ENCODE results near the gene KCNE1. TPM values are rescaled to one million over a fixed set of nuclear protein-coding genes. Genes with fewer than 3 reads are reported as not detected.
"Not testable (repeated sequence)": the region's sequence is repeated elsewhere in the genome, so short reads cannot be mapped to it uniquely, and the experiment has no call there.

The KCNE1 gene
- polyA plus RNA-seq, 3 donors = 0.33 to 3.4 (median 2.0) TPM

DNA sequence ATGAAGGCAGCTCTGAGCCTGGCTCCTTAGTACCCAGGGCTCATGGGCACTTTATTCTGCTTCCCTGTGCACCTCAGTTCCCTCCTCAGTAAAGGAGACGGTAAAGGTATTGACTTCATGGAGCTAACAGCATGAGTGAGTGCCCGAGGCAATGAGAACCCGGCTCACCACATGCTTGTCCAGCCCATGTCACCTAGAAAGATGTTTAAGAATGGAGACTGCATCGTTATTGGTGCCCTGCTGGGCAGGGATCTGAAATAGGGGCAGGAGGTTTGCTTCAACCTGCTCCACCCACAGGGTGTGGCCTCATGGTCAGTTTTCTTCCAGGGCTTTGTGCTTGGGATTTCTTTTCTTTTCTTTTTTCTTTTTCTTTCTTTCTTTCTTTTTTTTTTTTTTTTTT is 7.0 kb upstream of the KCNE1 start:
- 79 to 97% (median 83%) methylated on average over 4 of the region's 4 CpGs for WGBS, 3 donors
- H3K27ac ChIP-seq (ENCODE audit: low read depth, low read length) = no peak overlapping the region

DNA sequence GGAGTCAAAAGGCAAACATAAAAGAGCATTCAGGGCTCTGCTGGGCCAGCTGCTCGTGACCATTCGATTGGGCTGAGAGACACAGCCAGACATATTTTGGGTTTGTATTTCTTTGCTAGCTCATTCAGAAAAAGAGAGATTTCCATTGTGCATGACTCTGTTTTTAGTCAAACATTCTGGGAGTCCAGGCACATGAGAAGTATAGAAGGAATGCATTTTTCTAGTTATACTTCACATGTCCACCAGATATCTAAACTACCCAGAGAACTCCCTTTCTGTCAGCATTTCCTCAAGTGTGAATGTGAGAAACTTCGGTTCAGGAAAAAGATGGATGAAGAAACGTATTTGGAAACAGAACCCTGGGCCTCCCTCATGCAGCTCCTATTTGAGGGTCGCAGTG is 6.3 kb upstream of the KCNE1 start:
- no peak overlapping the region for H3K27ac ChIP-seq (ENCODE audit: low read depth, low read length)
- WGBS, 3 donors = 67 to 89% (median 73%) methylated on average over 5 of the region's 5 CpGs

DNA sequence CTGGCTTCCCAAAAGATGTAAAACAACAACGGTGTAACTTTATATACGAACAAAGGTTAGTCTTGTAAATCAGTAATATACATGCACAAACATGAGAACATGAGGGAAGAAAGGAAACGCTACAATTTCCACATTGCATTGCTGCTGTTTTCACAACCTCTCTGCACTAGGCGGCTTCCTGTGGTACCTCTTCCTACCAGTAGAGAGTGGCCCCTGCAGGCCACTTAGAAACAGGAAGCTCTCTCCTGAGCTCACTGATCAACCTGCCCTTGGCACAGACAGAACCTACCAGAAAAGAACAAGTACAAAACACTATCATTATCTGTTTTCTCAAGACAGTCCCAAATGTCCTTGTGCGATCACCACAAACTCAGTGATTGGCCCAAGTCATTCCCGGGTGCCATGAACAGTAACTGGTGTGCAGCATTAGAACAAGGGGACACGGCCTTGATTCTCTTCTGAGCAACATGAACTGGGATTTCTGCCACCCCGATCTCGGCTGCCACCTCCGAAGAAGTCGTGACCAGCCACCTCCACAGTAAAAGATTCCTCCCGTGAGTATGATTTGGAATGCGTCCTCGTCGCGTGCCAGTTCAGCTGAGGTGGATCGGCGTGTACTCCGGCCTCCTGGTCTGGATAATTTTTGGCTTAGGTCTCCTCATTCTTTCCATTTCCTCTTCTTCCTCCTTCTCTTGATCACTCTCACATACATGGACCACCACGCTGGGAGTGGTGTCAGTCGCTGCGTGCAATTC is 5.7 kb upstream of the KCNE1 start:
- WGBS, 3 donors = 72 to 84% (median 79%) methylated on average over 22 of the region's 22 CpGs
- H3K27ac ChIP-seq (ENCODE audit: low read depth, low read length) = no peak overlapping the region

DNA sequence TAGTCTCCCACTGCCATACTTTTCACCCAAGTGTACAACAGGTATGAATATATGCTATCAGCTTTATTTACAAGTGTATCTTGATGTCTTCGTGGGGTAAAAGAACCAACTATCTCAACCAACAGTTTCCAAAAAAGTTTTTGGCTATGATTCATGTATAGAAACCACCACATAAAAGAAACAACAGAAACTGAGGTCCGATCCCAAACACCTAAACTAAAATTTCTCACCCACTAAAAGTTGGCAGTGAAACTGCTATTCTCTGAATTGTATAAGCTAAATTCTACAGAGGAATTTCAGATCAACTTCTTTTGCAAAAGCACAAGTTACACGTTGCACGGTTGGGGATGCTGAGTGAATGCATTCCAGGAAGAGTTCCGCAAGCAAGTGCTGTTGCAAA is 5.0 kb upstream of the KCNE1 start:
- 62 to 88% (median 69%) methylated on average over 5 of the region's 5 CpGs for WGBS, 3 donors
- H3K27ac ChIP-seq (ENCODE audit: low read depth, low read length) = no peak overlapping the region

DNA sequence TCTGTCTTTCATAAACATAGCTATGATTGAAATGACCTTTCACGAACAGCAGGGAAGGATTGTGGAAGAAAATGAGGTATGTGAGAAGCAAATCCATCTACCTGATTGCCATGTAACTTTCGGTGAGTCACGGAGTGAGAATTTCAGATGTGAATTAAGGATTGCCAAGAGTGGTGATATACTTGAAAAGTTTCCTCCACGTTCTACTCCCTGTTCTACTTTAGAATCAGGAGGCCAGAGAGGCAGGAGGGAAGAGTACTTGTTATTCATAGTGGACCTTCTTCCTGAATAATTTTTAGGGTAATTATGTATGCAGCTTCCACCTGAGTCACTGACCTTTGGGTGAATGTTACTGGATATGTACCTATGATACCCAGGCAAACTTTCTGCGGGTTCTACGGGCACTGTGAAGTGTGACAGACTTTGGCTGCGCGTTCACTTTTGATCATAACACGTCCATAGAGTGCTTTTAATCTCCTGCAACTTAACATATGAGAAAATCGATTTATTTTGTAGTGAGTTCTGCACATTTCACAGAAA is 2.6 kb upstream of the KCNE1 start:
- no peak overlapping the region for H3K27ac ChIP-seq (ENCODE audit: low read depth, low read length)
- WGBS, 3 donors = 90 to 95% (median 90%) methylated on average over 10 of the region's 10 CpGs

DNA sequence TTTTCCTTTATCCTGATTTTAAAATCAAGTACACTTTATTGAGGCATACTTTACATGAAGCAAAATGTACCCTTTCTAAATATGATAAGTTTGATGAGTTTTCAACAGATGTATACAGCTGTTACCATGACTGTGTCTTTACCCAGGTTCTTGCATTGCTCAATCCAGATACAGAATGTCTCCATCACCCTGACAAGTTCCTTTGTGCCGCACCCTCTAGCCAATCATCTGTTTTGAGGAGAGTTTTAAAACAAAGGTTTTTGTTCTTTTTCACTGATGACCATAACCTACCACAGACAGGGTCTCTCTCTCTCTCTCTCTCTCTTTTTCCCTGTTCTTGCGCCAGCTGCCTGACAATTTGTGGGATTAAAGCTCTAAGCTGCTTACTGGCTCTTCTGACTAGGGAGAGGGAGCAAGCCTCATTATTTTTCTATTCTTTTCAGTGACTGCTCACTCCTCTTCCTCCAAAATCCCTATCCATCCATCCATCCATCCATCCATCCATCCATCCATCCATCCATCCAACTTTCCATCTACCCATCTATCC is 1.2 kb upstream of the KCNE1 start:
- 69 to 100% (median 80%) methylated on average over 2 of the region's 2 CpGs for WGBS, 3 donors
- H3K27ac ChIP-seq (ENCODE audit: low read depth, low read length) = no peak overlapping the region

DNA sequence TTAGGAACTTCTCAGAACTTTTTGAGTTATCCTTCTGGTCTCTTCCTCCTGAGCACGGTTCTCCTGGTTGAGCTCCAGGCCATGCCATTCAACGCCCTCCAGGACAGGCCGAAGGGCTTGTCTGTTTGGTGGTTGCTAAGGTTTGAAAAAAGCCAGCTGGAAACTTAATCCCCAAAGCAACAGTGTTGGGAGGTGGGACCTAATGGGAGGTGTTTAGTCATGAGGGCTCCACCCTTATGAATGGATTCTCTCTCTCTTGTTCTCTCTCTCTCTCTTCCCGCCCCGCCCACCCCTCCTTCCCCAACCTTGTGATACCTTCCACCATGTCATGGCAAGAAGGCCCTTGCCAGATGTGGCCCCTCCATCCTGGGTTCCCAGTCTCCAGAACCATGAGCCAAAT is 829 bp downstream of the KCNE1 start:
- 76 to 90% (median 77%) methylated on average over 5 of the region's 5 CpGs for WGBS, 3 donors
- H3K27ac ChIP-seq (ENCODE audit: low read depth, low read length) = no peak overlapping the region

DNA sequence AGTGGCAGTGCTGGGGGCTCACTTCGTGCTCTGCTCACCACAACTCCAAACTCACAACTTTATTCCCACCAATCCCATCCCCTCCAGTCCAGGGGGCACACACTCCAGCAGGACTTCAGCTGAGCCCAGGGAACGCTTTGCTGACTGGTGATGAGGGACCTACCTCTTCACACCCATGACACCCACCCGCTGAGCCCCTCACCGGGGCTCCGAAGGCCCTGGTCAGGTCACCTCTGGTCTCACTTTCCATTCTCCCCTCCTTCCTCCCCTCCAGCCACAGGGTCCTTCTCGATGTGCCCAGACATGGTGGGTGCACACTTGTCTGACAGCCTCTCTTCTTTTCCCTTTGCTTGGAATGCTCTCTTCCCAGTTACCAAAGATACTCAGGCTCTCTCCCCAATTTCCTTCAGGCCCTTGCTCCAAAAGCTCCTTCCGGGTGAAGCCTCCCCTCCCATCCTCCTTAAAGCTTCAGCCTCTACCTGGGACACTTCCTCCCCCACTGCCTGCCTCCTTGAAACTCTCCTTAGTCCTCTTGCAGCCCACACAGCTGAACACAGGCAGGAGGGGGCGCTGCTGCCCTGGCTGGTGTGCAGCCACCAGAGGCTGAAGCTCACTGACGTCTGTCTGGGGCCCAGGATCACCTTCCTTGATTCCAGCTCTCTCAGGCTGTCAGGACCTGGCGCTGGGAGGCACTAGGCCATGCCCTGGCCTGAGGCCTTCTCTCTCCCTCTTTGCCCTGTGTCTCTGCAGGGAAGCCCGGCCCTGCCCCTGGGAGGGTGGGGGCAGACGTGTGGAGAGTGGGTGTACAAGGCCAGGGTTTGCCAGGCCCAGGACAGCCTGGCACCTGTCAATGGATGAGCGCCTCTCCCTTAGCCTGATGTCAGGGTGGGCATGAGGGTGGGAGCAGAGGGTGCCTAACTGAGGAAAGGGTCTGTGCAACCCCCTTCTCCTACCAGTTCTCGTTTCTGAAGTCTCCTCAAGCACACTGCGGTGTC is 1.6 kb downstream of the KCNE1 start:
- WGBS, 3 donors = 66 to 76% (median 75%) methylated on average over 15 of the region's 15 CpGs
- H3K27ac ChIP-seq (ENCODE audit: low read depth, low read length) = no peak overlapping the region

DNA sequence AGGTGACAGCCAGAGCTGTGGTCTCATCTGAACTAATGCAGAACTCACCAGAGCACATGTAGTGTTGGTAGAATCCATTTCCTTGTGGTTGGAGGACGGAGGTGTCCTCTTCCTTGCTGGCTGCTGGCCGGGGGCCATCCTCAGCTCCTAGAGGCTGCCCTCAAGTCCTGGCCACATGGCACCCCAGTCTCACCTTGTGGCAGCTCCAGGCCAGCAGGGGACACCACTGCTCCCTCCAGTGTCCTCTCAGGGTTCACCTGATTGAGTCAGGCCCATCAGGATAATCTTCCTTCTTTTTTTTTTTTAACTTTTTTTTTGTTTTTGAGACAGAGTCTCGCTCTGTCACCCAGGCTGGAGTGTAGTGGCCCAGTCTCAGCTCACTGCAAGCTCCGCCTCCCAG is 2.9 kb downstream of the KCNE1 start:
- H3K27ac ChIP-seq (ENCODE audit: low read depth, low read length) = no peak overlapping the region
- WGBS, 3 donors = 82 to 88% (median 83%) methylated on average over 4 of the region's 4 CpGs

DNA sequence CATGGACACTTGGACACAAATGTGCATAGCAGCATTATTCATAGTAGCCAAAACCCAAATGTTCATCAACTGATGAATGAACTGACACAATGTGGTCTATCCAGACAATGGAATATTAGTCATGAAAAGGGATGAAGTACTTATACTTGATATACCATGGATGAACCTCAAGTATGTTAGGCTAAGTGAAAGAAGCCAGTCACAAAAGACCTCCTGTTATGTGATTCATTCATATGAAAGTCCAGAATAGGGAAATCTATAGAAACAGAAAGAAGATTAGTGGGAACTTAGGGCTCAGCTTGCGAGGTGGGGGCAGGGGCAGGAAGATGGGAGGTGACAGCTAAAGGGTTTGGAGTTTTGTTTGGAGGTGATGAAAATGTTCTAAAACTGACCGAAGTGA is 7.4 kb downstream of the KCNE1 start:
- WGBS, 3 donors = 88 to 89% (median 88%) methylated on average over 2 of the region's 2 CpGs
- no peak overlapping the region for H3K27ac ChIP-seq (ENCODE audit: low read depth, low read length)

DNA sequence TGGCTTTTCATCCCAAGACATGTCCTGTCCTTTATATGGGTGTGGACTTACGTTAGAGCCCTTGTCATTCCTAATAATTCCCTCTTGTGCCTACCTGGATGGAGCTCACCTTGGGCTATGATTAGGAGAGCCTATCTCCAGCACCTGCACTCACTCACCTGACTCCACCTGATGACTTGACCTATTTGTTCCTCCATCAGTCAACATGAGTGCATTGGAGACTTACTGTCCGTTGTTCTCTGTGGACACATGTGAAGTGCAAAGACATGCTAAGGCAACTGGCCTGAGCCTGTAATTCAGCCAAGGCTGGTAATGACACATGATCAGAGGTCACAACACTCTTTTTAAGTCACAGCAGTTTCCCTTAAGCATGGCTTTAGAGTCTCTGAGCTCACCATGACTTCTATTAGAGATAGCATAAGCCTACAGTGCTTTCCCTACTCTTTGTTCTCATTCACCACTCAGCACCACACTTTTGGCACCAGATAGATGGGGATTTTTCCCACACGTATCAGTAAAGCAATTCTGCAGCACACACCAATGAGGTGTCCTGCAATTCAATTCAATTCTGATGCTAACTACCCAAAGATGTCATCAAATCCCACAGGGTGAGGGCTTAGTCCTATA is 9.4 kb downstream of the KCNE1 start:
- no peak overlapping the region for H3K27ac ChIP-seq (ENCODE audit: low read depth, low read length)
- 50 to 85% (median 79%) methylated on average over 3 of the region's 3 CpGs for WGBS, 3 donors

DNA sequence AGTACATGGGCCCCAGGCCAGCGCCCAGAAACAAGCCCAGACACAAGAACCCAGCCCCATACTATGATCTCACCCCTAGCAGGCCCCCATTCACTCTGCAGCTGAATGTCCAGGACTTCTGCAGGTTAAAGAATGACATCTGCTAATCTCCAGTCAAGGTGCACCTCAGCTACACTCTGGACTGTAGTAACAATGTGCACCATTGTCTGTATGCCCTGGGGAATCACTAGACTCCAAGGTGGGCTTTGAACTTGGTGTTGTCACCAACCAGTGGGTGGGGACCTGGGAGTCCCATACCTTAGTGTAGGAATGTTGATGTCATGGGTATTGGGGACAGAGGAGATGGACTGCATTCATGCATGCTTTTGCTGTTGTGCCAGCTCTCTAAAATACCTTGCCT is 10.3 kb downstream of the KCNE1 start:
- no peak overlapping the region for H3K27ac ChIP-seq (ENCODE audit: low read depth, low read length)
- WGBS, 3 donors = 59 to 73% (median 64%) methylated on average over 1 of the region's 1 CpG

DNA sequence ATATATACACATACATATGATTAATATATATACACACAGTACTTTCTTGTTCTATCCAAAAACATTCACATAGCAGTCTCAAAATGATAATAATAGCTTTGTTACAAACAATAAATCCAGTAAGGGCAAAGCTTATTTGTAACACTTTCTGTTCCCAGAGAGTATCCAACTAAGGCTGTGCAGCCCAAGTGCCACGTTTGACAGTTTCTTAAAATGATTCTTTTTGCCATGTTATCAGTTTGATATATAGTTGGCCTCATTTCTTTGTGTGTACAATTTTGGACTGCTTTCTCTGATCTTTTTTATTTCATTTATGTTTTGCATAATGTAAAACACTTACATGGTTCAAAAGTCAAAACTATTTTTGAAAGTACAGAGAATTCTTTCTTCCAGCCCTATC is 11.8 kb downstream of the KCNE1 start:
- no peak overlapping the region for H3K27ac ChIP-seq (ENCODE audit: low read depth, low read length)
- WGBS, 3 donors = 70 to 82% (median 76%) methylated on average over 1 of the region's 1 CpG

DNA sequence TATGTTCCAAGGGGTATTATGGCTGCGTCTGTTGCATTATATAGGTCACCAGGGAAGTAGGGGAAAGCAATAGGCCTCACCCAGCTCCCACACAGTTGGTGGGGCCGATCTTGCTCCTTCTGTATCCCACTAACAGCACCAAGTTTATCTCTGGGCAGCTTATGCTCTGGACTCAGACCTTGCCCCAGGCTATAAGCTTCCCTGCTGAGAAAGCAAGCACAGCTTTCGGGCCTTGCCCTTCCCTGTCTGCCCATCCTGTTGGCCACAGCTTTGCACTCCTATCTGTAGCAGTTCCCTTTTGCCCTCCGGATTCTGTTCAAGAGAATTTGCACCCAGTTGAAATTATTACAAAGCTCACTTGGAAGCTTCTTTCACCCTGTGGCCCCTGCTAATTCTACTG is 12.9 kb downstream of the KCNE1 start:
- 79 to 93% (median 91%) methylated on average over 4 of the region's 4 CpGs for whole genome bisulfite sequencing, 3 donors
- no peak overlapping the region for H3K27ac ChIP-seq (ENCODE audit: low read depth, low read length)

DNA sequence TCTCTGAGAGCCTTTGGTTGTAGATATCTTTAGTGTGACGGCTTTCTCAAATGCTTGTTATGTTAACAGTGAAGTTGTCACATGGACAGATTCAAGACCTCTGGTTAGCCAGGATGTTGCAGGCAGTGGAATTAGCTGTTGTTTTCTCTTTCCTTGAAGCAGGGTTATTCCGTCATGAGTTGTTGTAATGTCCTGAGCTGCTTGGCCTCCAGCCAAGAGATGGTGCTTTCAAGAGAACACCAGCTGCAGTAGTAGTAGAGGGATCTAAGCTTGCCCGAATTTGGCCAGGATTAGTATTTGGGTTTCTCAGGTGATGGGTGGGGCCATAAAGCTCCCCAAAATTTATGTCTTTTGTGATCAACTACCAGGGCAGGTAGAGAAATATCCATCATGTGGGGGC is 13.4 kb downstream of the KCNE1 start:
- H3K27ac ChIP-seq (ENCODE audit: low read depth, low read length) = no peak overlapping the region
- 46 to 72% (median 51%) methylated on average over 3 of the region's 3 CpGs for WGBS, 3 donors

DNA sequence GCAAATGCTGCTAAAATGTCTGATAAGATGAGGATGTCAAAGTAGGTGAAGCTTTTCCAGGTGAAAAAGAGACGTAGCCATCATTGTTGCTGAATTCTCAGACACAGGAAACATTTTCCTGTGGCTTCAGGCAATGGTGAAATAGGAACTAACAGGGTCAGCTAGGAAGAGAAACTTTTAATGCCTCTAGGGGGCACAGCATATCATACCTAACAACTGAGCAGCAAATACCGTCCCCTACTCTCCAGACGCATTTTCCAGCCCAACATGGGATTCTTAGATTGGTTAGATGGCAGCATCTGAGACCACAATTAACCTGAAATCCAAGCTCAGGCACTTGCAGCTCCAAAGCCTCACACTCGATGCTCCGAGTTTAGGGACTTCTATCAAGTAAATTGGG is 28.2 kb downstream of the KCNE1 start:
- not testable (repeated sequence) for H3K27ac ChIP-seq (ENCODE audit: low read depth, low read length)
- no CpG with 5 or more reads among the region's 5 CpGs for WGBS, 3 donors

DNA sequence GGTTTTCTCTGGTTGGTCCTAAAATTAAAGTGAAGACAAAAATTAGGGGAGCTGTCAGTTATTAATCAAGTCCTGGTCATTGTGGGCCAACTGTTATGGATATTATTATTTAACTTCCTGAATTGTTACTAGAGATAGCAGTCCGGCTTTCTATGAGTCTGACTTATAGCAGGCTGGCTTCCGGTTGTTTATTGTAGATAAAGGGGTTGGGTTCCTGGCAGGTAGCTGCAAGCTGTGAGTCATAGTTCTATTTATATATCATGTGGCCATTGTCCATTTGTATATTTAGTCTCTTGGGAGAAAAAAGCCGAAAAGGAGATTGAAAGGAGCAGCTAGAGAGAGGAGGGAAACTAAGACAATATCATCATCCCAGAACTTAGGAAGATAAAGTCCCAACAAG is 28.6 kb downstream of the KCNE1 start:
- no CpG with 5 or more reads among the region's 3 CpGs for WGBS, 3 donors
- not testable (repeated sequence) for H3K27ac ChIP-seq (ENCODE audit: low read depth, low read length)

DNA sequence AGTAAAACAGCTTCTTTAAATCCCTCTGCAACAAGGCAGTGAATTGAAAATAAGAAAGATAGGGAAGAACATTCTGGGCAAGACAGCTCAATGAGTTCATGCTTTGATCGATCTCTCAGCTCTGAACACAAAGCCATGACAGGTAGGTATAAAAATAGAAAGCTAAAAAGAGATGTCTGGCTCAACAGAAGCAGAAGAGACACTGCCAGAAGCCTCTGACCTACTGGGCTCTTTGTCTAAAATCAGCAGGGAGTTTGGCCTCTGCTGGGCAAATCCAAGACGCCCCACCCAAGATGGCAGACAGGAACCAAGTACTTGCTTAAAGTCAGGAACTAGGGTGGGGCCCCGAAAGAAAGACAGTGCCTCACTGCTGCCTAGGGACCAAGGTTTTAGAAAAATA is 44.7 kb downstream of the KCNE1 start:
- not testable (repeated sequence) for H3K27ac ChIP-seq (ENCODE audit: low read depth, low read length)
- no CpG with 5 or more reads among the region's 3 CpGs for WGBS, 3 donors

DNA sequence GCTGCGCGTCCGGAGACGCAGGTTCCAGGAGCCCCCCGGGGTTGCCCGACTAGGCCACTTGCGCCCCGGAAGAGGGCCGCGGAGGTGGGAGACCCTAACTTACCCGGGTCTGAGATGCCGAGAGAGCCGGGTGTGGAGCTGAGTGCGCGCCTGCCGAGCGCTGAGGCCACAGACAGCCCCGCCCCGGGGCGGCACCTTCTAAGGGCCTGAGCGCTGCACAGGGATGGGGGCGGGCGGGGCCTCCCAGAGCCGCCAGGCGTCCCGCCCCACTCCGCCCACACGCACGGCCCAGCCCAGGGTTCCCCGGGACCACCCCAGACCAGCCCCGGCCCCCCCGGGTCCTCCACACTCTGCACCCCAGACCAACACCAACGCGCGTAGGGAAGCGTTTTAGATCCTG is 52.6 kb downstream of the KCNE1 start:
- no CpG with 5 or more reads among the region's 36 CpGs for WGBS, 3 donors
- H3K27ac ChIP-seq (ENCODE audit: low read depth, low read length) = not testable (repeated sequence)

Data from adipose tissue (tissue), 3 donors.